GM18861 (cell line): ENCODE measurements around the gene AGO1.
A peak's percentile ranks its signal among the peaks of the same experiment; 100 is the strongest.
"Not testable (repeated sequence)": the region's sequence is repeated elsewhere in the genome, so short reads cannot be mapped to it uniquely, and the experiment has no call there.

Source experiments
- ATAC-seq: cut with Tn5 transposase; IDR thresholded peaks from one replicate; pipeline ENCODE4 v1.9.1; 2021; ENCODE audit not compliant: unreplicated experiment

AGO1 gene

DNA sequence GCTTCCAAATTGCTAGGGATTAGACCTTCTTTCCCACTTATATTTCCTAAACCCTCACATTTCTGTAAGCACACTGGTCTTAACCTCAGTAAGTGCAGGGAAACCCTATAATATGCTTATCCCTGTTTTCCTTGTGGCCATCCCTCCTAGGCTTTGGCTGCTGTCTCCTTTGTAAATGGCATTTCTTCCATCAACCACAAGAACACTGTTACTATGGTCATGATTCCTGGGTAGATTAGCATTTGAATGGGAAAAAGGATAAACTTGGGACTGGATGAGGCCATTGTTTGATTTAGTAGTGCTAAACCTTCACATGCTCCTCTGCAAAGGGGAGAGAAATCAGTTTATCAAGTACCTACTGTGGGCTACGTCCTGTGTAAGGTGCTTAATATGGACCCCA is 31.7 kb downstream of the AGO1 start:
- ATAC-seq, result no peak

DNA sequence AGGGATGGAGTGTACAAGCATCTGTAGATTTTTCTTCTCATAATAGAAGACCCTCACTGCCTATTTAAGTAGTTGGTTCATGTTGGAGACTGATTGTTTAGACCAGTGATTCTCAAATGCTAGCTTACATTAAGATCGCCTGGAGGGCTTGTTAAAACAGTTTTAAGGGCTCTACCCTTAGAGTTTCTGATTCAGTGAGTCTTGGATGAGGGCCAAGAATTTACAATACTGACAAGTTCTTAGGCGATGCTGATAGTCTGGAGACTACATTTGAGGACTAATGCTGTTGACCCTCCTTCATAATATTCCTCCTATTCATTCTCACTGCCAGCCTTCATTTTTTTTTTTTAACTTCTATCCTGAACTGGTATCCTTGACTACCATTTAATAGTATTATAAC is 32.7 kb downstream of the AGO1 start:
- ATAC-seq, result no peak

DNA sequence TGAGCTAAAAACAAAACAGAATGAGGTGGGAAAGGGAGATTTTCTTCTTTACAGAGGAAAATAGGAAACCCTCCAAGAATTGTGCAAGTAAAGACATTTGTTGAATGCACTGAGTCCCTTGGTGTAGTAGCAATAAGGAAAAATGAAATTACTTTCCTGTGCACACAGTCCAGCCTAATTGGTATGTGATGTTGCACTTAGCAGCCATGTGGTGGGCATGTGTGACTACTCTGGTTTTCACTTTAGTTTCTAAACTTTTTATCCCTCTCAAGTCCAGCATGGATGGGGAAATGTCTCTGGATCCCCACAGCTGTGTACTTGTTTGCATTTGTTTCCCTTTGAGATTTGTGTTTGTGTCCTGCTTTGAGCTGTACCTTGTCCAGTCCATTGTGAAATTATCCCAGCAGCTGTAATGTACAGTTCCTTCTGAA is 40.8 kb downstream of the AGO1 start:
- ATAC-seq, result no peak

DNA sequence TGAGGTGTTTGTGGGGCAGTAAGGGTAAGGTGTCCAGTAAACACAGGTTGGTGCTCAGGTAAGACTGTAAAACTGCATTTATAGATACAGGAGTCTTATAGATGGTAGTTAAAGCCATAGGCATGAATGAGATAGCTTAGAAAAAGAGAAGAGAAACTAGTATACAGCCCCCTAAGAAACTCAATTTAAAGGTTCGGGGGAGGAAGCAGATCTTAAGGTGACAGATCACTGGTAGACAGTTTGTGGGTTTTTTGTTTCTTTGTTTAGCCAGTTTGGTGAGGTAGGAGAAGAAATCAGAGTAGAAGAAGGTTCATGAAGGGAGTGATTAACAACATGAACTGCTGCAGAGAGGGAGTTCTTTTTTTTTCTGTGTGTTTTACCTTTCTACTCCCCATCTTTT is 41.8 kb downstream of the AGO1 start:
- ATAC-seq, result no peak

DNA sequence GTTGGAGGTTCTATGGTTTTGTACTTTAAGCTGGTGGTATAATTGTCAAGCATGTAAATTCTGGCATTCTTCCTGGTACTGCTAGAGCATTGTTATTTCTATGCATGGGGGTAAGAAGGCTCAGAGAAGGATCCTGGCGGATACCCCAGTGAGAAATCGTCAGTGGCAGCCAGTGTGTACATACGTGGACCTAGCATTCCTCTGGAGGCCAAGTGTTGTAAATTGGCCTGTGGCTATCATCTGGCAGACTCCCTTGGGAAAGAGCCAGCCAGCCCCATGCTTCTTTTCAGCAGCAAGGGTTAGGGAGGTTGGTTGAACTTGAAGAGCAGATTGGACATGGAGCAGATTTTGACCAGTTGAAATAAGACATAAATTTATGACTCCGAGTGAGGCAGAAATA is 42.7 kb downstream of the AGO1 start:
- ATAC-seq, result no peak

DNA sequence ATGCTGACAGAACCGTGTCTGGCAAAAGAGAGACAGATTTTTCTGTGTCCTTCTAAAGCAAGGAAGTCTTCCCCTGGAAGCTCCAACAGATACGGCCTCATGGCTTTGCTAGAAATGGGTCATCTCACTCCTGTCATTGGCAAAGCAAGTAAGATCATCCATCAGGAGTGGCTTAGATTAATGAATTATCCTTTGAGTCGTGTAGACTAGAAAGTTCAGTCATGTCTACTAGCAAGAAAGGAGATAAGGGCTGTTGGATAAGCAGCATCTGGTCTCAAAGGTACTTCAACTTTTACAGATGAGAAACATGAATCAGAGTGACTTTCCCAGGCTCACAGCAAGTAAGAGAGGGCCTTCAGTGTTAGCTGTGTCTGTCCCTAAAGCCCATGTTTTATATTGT is 44.5 kb downstream of the AGO1 start:
- ATAC-seq, result no peak

DNA sequence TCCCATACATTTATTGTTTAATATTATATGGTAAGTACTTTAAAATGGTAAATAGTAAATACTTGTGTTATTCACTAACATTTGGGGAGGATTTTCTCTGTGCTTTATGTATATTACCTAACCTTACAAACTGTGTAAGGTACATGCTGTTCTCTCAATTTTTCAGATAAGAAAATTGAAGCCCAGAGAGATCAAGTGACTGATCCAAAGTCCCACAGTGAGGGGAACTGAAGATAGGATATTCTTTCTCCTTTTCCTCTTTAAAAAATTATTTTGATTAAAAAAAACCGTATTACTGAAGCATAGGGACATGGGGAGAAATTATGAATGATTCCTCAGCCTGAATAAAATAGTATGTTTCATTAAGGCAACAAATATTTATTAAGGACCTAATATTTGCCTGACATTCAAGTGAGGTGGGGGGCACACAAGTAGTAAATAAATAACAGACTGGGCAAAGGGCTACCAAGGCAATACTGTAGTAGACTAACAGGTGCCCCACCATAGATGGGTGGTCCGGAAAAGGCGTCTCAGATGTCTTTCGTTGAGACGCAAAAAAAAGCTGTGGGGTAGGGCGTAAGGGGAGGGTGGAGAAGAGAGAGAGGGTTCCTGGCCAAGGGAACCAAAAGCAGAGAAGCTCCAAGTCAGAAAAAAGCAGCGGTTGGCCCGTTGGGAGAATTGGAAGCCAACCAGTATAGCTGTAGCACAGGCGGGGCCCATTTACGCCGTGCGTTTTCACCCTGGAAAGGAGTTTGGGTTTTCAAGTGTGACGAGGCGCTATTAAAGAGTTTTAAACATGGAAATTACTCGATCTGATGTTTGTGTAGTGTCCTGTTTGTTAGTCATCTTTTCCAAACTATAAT is 47.0 kb downstream of the AGO1 start:
- no peak for ATAC-seq

DNA sequence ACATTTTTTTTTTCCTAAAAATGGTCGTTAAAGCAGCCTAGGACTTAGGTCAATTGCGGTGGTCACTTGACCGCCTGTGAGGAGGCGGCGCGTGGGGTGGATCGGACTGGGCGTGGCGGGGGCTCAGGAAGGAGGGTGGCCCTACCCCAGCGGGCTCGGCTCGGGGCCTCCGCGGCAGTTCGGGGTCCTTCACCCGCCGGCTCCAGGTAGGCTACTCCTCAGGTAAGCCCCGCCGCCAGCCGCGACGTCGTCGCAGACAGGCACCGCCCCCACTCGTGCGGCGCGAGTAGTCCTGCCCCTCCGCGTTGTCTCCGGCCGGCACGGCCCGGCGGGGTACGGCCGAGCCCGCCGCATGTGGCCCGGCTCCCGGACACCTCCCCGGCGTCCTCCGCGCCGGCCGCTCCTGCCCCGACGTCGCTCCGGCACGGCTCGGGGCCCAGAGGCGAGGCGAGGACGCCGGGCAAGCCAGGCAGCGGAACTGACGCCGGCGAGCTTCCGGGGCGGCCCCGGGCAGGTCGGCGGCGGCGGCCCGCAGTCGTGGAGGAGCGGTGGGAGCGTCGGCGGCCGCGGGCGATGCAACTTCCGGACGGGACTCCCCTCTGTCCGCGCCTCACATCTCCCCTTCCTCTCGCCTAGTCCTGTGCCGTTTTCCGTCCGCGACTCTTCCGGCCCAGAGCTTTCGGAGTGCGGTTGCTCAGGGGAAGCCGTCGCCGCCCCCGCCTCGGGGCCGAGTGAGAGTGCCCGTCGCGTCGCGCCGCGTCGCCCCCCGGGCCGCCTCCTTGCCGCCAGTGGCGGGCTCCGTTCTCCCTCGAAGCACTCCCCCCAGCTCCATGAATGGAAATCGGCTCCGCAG is 47.8 kb downstream of the AGO1 start, which contains the start of gene AGO3:
Gene AGO3 (plus strand): TSS at position 513 of the 853 bp plus-strand sequence. CDS start 322 bp downstream, at position 835.
- ATAC-seq, result peak; percentile 59

DNA sequence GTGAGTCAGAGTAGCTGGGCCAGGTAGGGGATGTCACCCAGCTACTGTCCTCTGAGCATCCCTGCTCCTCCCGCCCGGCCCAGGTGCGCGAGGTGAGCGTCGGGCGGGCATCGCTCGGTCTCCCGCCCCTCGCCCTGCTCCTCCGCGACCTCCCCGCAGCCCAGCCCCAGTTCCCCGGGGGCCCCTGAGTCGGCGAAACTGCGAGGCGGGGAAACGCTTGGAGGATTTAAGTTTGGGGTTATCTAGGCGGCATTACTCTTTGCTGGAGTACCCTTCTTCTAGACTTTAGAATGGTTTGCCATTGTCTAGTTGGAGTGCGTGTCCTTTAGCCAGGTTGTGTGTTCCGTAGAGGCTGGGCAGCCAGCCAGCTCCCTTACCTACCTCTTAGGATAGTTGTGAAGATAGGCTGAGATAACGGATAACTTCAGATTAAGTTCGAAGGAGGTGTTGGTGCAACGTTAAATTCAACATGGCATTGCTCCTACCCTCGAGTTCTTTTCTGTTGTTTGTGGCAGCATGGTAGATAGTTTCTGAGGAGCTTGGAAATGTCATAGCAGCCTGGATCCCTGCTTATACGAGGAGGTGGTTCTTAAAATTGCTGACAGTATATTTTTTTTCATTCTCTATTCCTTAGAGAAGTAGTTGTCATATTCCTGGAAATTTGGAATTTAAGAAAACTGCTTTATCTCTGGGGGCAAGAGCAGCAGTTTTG is 48.6 kb downstream of the AGO1 start:
- no peak for ATAC-seq

DNA sequence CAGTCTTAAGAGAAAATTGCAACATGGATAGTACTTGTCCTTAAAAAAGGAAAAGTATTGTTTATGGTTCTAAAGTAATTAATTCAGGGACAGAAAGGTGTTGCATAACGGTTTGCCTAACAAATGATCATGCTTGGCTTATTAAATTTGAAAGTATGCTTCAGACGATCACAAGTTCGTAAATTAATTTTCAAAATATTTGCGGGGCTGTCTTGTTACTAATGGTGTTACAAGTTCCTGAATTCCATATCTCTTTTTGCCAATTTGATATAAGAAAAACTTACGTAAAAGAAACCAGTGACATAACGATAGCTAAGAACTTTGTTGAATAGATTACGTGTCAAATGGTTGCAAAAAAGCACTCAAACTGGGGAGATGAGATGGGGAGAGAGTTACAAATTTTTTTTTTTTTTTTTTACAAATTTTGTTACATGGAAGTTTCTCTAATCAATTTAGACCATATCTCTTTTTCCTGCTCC is 49.2 kb downstream of the AGO1 start:
- ATAC-seq, result no peak

DNA sequence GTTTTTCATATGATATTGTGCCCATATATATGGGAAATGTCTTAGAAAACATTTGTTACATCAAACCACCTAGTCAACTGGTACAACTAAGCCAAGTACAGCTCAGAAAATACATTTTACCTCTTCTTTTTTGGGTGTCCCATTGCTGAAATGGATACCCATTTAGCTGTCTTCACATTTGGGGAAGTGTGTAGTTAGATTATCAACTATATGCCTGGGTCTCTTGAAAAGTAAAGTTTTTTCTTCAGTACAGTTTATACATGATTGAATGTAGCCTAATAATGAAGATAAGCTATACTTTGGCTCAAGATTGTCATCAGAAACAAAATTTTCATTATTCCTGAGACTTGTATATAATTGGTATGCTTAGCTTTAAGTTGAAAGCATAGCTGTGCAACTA is 49.9 kb downstream of the AGO1 start:
- ATAC-seq, result no peak

DNA sequence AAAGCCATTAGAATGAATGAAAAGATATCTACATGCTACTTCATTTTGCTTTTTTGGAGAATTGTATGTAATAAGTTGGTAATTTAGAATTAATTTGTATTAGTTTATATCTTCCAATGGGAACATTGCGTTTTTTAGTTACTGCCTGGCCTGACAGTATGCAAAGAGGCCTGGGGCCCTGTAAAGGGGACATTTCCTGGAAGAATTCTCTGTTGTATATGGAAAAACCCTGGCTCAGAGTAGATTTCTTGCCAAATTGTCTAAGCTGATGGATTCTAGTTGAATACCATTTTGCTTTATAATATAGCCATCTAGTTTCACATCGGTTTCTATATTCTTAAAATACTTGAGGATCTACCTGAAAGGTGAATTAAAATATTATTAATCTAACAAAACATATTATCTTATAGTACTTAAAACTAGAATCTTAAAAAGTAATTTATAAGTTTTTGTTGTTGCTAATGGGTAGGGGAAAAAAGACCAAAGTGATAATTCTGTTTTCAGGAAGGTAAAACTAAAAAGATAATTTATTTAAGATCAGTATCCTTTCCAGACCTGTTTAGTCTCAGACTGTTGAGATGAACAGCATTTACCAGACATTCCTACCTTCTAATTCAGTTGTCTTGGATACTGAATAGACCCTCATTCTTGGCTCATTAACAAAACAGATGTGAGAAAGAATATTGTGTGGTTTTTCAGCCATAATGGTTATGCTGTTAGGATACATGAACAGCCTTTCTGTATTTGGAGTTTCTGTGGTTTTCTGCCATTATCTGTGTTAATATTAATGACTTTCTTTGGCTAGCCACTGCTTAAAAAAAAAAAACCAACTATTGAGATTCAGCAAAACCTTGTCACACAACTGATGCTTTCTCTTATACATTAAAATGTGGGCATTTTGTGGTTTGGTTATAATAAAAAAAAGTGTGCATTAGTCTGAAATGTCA is 52.7 kb downstream of the AGO1 start:
- ATAC-seq, result no peak

DNA sequence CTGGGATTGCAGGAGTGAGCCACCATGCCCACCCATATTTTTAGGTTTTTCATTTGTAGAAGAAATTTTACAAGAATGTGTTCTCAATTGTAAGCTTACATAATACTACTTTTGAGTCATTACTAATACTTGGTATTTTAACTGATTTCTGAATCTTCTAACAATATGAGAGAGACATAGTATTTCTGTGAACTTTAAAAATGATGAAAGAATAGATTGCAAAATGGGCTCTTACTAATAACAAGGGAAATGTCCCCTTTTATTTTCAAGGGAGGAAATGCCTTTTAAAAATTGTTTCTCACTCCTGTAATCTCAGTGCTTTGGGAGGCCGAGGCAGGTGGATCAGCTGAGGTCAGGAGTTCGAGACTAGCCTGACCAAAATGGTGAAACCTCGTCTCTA is 53.8 kb downstream of the AGO1 start:
- ATAC-seq, result no peak

DNA sequence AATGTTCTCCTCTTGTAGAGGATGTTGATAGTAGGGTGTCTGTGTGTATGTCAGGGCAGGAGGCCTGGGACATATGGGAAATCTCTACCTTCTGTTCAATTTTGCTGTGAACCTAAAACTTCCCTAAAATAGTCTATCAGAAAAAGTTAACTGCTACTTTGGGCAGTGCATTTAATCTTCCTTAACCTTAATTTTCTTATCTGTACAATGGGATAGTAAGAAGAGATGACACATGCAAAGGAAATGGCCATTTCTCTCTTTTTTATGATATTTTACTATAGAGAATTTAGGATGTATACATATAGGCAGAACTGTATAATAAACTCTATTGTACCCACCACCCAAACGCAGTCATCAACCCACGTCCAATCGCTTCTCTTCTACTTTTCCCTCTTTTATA is 56.5 kb downstream of the AGO1 start:
- ATAC-seq, result no peak

DNA sequence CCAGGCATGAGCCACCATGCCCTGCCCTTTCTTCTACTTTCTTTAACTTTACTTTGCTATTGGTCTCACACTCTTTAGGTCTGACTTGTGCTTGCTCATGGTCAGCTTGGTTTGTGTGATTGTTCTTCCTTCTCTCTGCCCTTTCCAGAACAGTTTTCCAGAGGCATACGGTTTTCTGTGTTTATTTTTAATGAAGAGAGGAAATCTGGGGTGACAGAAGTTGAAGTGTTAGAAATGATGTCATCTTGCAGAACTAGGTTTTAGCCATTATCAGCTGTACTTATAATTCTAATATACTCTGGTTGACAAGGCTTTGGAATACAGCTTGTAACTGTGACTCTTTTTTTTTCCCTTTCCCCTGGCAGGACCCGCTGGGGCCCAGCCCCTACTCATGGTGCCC is 62.3 kb downstream of the AGO1 start:
- ATAC-seq, result no peak

DNA sequence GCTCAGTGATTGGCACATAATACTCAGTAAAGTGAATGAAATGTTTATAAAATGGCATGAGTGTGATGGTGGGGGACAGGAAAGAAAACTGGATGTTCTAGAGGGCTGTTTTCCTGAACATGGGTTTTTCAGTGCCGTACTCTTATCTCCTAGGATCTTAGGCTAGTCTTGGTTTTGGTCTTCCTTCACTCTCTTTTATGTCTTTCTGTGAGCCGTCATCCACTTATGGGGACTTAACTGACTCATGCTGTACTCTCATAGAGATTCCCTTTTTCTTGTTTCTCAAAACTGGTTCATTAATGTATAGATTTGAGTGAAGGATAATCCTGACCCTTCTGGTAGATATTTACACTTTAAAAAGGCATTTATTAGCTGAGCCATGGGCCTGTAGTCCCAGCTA is 64.5 kb downstream of the AGO1 start:
- no peak for ATAC-seq

DNA sequence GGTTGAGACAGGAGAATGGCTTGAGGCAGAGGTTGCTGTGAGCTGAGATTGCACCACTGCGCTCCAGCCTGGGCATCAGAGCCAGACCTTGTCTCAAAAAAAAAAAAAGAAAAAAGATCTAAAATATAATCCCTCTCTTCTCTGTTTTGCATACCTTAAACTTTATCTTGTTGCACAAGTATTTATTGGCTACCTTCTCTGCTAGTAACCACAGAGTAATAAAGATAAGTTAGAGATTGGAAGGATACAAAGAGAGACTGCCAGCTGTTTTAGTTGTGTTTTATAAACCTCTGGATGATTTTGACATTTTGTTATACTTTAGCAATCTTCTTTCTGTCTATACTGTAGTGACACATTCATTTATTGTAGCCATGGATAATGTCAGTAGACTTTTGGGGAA is 75.5 kb downstream of the AGO1 start:
- ATAC-seq, result no peak

DNA sequence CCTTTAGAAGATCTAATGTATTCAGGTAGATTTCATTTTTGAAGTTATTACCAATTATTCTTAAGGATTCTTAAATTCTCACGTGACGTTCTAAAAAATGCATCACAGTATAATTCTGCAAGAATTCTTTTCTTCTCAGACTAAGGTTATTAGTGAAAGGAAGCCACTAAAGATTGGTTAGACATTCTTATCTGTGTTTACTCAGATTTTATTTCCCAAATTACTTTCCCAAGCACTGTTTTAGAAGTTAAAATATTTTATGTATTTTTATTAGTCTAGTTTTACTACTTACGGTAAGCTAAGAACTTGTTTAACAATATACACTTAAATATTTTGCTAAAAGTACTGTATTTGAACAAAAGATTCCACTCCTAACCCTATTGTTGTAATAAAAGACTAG is 76.3 kb downstream of the AGO1 start:
- no peak for ATAC-seq

DNA sequence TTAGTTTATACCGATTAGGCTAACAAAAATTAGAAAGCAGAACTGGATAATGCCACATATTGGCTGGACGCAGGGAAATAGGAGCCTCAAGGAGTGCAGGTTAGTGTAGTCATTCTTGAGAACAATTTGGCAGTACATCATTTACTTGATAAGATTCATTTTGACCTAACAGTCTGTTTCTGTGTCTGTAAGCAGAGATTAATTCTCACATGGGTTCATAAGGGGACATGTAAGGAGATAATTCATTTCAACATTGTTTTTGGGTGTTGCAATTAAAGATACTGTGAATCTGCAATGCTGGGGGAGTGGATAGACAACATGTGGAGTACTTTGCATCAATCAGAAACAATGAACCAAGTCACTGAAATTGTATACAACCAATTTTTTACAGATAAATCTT is 79.9 kb downstream of the AGO1 start:
- ATAC-seq, result no peak

DNA sequence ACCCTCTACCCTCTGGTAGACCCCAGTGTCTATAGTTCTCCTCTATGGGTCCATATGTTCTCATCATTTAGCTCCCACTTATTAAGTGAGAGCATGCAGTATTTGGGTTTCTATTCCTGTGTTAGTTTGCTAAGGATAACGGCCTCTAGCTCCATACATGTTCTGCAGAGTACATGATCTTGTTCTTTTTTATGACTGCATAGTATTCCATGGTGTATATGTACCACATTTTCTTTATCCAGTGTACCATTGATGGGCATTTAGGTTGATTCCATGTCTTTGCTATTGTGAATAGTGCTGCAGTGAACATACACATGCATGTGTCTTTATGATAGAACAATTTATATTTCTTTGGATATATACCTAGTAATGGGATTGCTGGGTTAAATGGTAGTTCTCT is 81.3 kb downstream of the AGO1 start:
- ATAC-seq, result not testable (repeated sequence)
